LNCaP clone FGC (cell line): Measurements from ENCODE around the gene DIAPH3.
A peak's percentile ranks its signal among the peaks of the same experiment; 100 is the strongest.

Experiments used
- DNase-seq: peaks from one replicate; pipeline ENCODE4 v3.0.0-alpha.2; 2011; ENCODE audit warnings: low read depth
- H3K4me3 ChIP-seq: 2 replicates; pipeline ENCODE4 v1.5.1; 2011; ENCODE audit warnings: mild to moderate bottlenecking, low read depth, low read length, control low read depth
- CTCF ChIP-seq: IDR thresholded peaks from 2 replicates; pipeline ENCODE4 v1.5.1; 2012; ENCODE audit warnings: mild to moderate bottlenecking; ENCODE audit not compliant: control insufficient read depth, insufficient read depth; ENCODE audit errors: extremely low read depth

Gene DIAPH3

GRCh38 chr13:60012488-60012887 lies 151.2 kb downstream of the DIAPH3 start:
- no peak for TF ChIP-seq CTCF
- DNase-seq: no peak
- no peak overlapping the region for H3K4me3 ChIP-seq

GRCh38 chr13:60009300-60010253 lies 154.2 kb downstream of the DIAPH3 start:
- peak; percentile 69 for DNase-seq
- H3K4me3 ChIP-seq: no peak overlapping the region
- TF ChIP-seq CTCF: no peak

GRCh38 chr13:60001889-60002288 lies 161.8 kb downstream of the DIAPH3 start:
- no peak overlapping the region for H3K4me3 ChIP-seq
- TF ChIP-seq CTCF: no peak
- DNase-seq: no peak

GRCh38 chr13:60000976-60001375 lies 162.8 kb downstream of the DIAPH3 start:
- no peak for DNase-seq
- no peak overlapping the region for H3K4me3 ChIP-seq
- TF ChIP-seq CTCF: no peak

DNA sequence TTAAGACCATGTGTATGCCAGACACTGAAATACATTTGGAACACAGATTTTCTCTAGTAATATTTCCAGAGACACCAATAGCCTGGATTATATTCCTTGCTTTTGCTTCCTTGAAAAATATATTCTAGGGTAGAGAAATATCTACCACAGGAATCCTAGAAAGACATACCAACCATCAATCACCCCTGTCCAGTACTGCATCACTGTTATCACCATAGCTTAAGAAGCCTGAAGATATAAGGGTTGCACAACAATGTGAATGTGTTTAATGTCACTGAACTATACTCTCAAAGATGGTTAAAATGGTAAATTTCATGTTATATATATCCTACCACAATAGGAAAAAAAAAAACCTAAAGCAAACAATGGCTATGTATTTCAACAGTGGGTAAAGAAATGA lies 163.6 kb downstream of the DIAPH3 start:
- DNase-seq: no peak
- no peak overlapping the region for H3K4me3 ChIP-seq
- TF ChIP-seq CTCF: no peak

GRCh38 chr13:59997976-59998375 lies 165.8 kb downstream of the DIAPH3 start:
- DNase-seq: no peak

More at GRCh38 chr13:59997976-59998375, 165.8 kb downstream of the DIAPH3 start:
- H3K4me3 ChIP-seq: no peak overlapping the region
- TF ChIP-seq CTCF: no peak
